HepG2 (cell line): ENCODE results near the gene CHD9. TPM values are rescaled to one million over a fixed set of nuclear protein-coding genes. Genes with fewer than 3 reads are reported as not detected.

ENCODE experiments used
- ATAC-seq: fragments of 200-7000 bp; cut with Tn5 transposase; 3 replicates; pipeline ENCODE4 v1.9.1; 2020; ENCODE audit warnings: mild to moderate bottlenecking, moderate library complexity
- BruUV-seq: library from RNA; stranded (reverse); fragments of 400-500 nt; replicated peaks from 2 replicates; lab custom pipeline; 2021; lab: Mats Ljungman, UMichigan
- CTCF ChIA-PET: fragments of 300-600 bp; formaldehyde crosslinking; extraction: SDS; loops from one replicate; lab custom pipeline; 2021; ENCODE audit warnings: low total read pairs, inconsistent platforms, low intra/inter-chr PET ratio; lab: Yijun Ruan, JAX
- POLR2A ChIA-PET: fragments of 350-600 bp; sonication (Branson Sonifier 250); formaldehyde crosslinking; loops from one replicate; lab custom pipeline; 2020; ENCODE audit warnings: antibody characterized with exemption, inconsistent platforms; lab: Yijun Ruan, JAX
- DNase-seq: peaks from one replicate; pipeline ENCODE4 v3.0.0-alpha.2; 2015; ENCODE audit warnings: low spot score
- FAIRE-seq: peaks from 3 replicates; lab custom pipeline; 2011; peaks lifted over from hg19 to GRCh38; lab: Jason Lieb, UNC
- H2AFZ ChIP-seq: one replicate; pipeline ENCODE4 v1.6.1; 2011; ENCODE audit warnings: low read length, inconsistent platforms
- H3K27ac ChIP-seq: fragments of 300-600 bp; 3 replicates; pipeline ENCODE4 v1.8.0; 2011; ENCODE audit warnings: mixed run types, mild to moderate bottlenecking, mixed read lengths, low read length, inconsistent platforms; ENCODE audit not compliant: insufficient read depth; ENCODE audit errors: extremely low read length
- H3K27me3 ChIP-seq, 2 experiments: fragments of 200-600 bp in 1 of 2; 2 replicates in 1 of 2; 3 replicates in 1 of 2; pipeline versions ENCODE4 v1.6.0 to v1.8.0; 2011; ENCODE audit warnings: low read length in 2 of 2, mild to moderate bottlenecking in 2 of 2, moderate library complexity in 2 of 2, inconsistent platforms in 1 of 2; ENCODE audit not compliant: insufficient read depth in 2 of 2, control insufficient read depth in 1 of 2
- H3K36me3 ChIP-seq, 2 experiments: fragments of 200-600 bp in 1 of 2; replicated peaks in 1 of 2; 2 replicates in 1 of 2; 3 replicates in 1 of 2; pipeline versions ENCODE4 v1.5.1 to v1.8.0; 2011; ENCODE audit warnings: low read length in 2 of 2, inconsistent platforms in 1 of 2; ENCODE audit not compliant: insufficient read depth in 2 of 2, control insufficient read depth in 1 of 2
- H3K4me1 ChIP-seq: 2 replicates; pipeline ENCODE4 v1.5.1; 2012; ENCODE audit warnings: low read length, inconsistent platforms; ENCODE audit not compliant: insufficient read depth
- H3K4me2 ChIP-seq: 2 replicates; pipeline ENCODE4 v1.6.0; 2011; ENCODE audit warnings: low read depth, low read length, inconsistent platforms
- H3K4me3 ChIP-seq, 3 experiments: fragments of 200-600 bp in 1 of 3; sonication (generic), shearing (Covaris generic) in 1 of 3; replicated peaks in 1 of 3; 2 replicates each; pipeline ENCODE4 v1.5.1; 2011 to 2016; ENCODE audit warnings: low read length in 3 of 3, inconsistent platforms in 2 of 3, low read depth in 2 of 3, mild to moderate bottlenecking in 2 of 3, control low read depth in 1 of 3, mixed read lengths in 1 of 3; ENCODE audit not compliant: insufficient read depth in 1 of 3
- H3K79me2 ChIP-seq: one replicate; pipeline ENCODE4 v1.6.1; 2011; ENCODE audit warnings: low read length, inconsistent platforms; ENCODE audit not compliant: insufficient read depth
- H3K9ac ChIP-seq: 2 replicates; pipeline ENCODE4 v1.6.0; 2011; ENCODE audit warnings: mild to moderate bottlenecking, low read depth, low read length, inconsistent platforms; ENCODE audit not compliant: insufficient read depth
- H3K9me3 ChIP-seq: 2 replicates; pipeline ENCODE4 v1.5.1; 2012; ENCODE audit warnings: mild to moderate bottlenecking, low read length
- H4K20me1 ChIP-seq: 2 replicates; pipeline ENCODE4 v1.6.0; 2011; ENCODE audit warnings: inconsistent platforms, mild to moderate bottlenecking, low read length, moderate library complexity; ENCODE audit not compliant: insufficient read depth
- E2F2 ChIP-seq: sonication (generic); formaldehyde crosslinking; IDR thresholded peaks from 2 replicates; pipeline ENCODE4 v1.4.0; 2020; ENCODE audit warnings: missing genetic modification reagents, borderline replicate concordance
- JUND ChIP-seq: sonication (generic); formaldehyde crosslinking; IDR thresholded peaks from 2 replicates; pipeline ENCODE4 v1.8.0; 2022; ENCODE audit warnings: mild to moderate bottlenecking, missing genetic modification reagents
- MYPOP ChIP-seq: sonication (generic); formaldehyde crosslinking; IDR thresholded peaks from 2 replicates; pipeline ENCODE4 v1.8.1; 2023; ENCODE audit warnings: mild to moderate bottlenecking, moderate library complexity, missing genetic modification reagents
- RFXAP ChIP-seq: sonication (generic); formaldehyde crosslinking; IDR thresholded peaks from 2 replicates; pipeline ENCODE4 v1.4.0; 2020; ENCODE audit warnings: missing genetic modification reagents, borderline replicate concordance
- RXRA ChIP-seq: sonication (generic); formaldehyde crosslinking; IDR thresholded peaks from 2 replicates; pipeline ENCODE4 v1.5.1; 2020; ENCODE audit warnings: missing genetic modification reagents
- SOX6 ChIP-seq, 2 experiments: fragments of 450-650 bp in 1 of 2; sonication (generic) in 1 of 2; formaldehyde crosslinking in 1 of 2; IDR thresholded peaks; 2 replicates each; pipeline versions ENCODE4 v1.4.0 to v1.6.1; 2017 to 2020; ENCODE audit warnings: antibody characterized with exemption in 1 of 2, mild to moderate bottlenecking in 1 of 2, missing genetic modification reagents in 1 of 2
- ZBTB38 ChIP-seq: sonication (generic); formaldehyde crosslinking; IDR thresholded peaks from 2 replicates; pipeline ENCODE4 v1.5.1; 2020; ENCODE audit warnings: mild to moderate bottlenecking, missing genetic modification reagents
- ZNF335 ChIP-seq: sonication (generic); formaldehyde crosslinking; IDR thresholded peaks from 2 replicates; pipeline ENCODE4 v1.4.0; 2020; ENCODE audit warnings: missing genetic modification reagents
- WGBS: methylation state at CpG from one replicate; pipeline ENCODE4 v1.1.6; 2017; ENCODE audit warnings: low lambda C conversion rate; 5-methylcytosine and 5-hydroxymethylcytosine counted together
- in situ Hi-C: cut with HindIII; loops from 2 replicates; pipeline ENCODE4 v1.10.0; 2017; ENCODE audit warnings: low pct_unique_long_range_greater_than_20kb; ENCODE audit not compliant: extremely low pct_ligation_motif_present
- intact Hi-C: fragments of 100-400 bp; cut with micrococcal nuclease; formaldehyde crosslinking; loops from one replicate; pipeline ENCODE4 v1.10.0; 2022; ENCODE audit not compliant: unreplicated experiment
- polyA plus RNA-seq, 8 experiments: library from polyadenylated mRNA; depleted of rRNA in 3 of 8; stranded (reverse) in 7 of 8; unstranded in 1 of 8; fragments of >200 nt; fragmentation: Illumina TruSeq in 4 of 8; extraction: Trizol in 4 of 8; gene quantifications; 2 replicates each; pipeline versions ENCODE4 v1.2.1 to v1.2.3, GENCODE V29; 2011 to 2016; ENCODE audit warnings: low read depth in 4 of 8, missing spikeins in 1 of 8, mixed read lengths in 1 of 8; ENCODE audit not compliant: insufficient read depth in 1 of 8
- total RNA-seq, 5 experiments: library from RNA; depleted of rRNA; stranded (reverse); fragments of >200 nt; fragmentation: Illumina TruSeq; extraction: Trizol; gene quantifications; 2 replicates each; pipeline ENCODE4 v1.2.3, GENCODE V29; 2016; ENCODE audit warnings: low read depth in 1 of 5

CHD9 gene
- total and polyA plus RNA-seq, 2 of the 13 experiments (the other 11 are each of a cell fraction or from before 2014, with no cell fraction given): 23.4 to 27.7 TPM

GRCh38 chr16:53058441-53058840 lies 3.6 kb downstream of the CHD9 start:
- Histone ChIP-seq H3K9ac (no peak overlapping the region), H3K27me3 (no peaks in the 10 kb centered on the region; a peak in 1 of 5 replicates), H3K9me3 (no peaks in the 10 kb centered on the region), H4K20me1 (0 out of 2 replicates have a peak, but pooled peaks cover 6% of the 10 kb centered on the region), H3K36me3 (no peaks in the 10 kb centered on the region), H3K79me2 (peaks cover 70% of the 10 kb centered on the region), H3K4me3 (no peak overlapping the region; a peak in 1 of 6 replicates), H3K27ac (peak overlapping the region; percentile 24), H3K4me2 (peak overlapping the region; percentile 9), H2AFZ (no peak overlapping the region), H3K4me1 (peaks cover 84% of the 10 kb centered on the region)
- ATAC-seq (no peak), FAIRE-seq (no peak), DNase-seq (no peak)
- POLR2A ChIA-PET: no interaction called here
- TF ChIP-seq ZBTB38 (0 out of 2 replicates have a peak, but pooled peaks have one; percentile 26), JUND (CRISPR knock-in tag) (no peak), MYPOP (CRISPR knock-in tag) (no peak), SOX6 (IDR thresholded peaks at IDR 0.05) (no peak), SOX6 (CRISPR knock-in tag; IDR thresholded peaks at IDR 0.05) (0 out of 2 replicates have a peak, but pooled peaks have one; percentile 12), ZNF335 (CRISPR knock-in tag) (no peak), E2F2 (CRISPR knock-in tag) (no peak), RFXAP (CRISPR knock-in tag) (no peak), RXRA (0 out of 2 replicates have a peak, but pooled peaks have one; percentile 33)
- intact Hi-C loops: loop anchor here (10.0 kb wide), 1 partner anchor 456 kb away; no protein-coding TSS in a partner anchor
- 98% methylated on average over 5 of the region's 5 CpGs for WGBS
- CTCF ChIA-PET: no interaction called here
- in situ Hi-C loops: loop anchor here (10.0 kb wide), 4 partner anchors 66 to 376 kb away; partner anchors contain the start of gene RBL2
- BruUV-seq: no TSS peak
